Keratinocyte (primary cell): ENCODE measurements around the gene ST8SIA1. TPM values are rescaled to one million over a fixed set of nuclear protein-coding genes. Genes with fewer than 3 reads are reported as not detected.

Source experiments
- DNase-seq: peaks from one replicate; pipeline ENCODE4 v3.0.0-alpha.2; 2011; ENCODE audit warnings: low read depth, missing footprints, low spot score
- FAIRE-seq: peaks from 2 replicates; lab custom pipeline; 2011; peaks lifted over from hg19 to GRCh38; lab: Jason Lieb, UNC
- H2AFZ ChIP-seq: 2 replicates; pipeline ENCODE4 v1.6.0; 2012; ENCODE audit warnings: low read length, control low read depth, inconsistent platforms; ENCODE audit not compliant: control insufficient read depth
- H3K27ac ChIP-seq: 2 replicates; pipeline ENCODE4 v1.5.1; 2011; ENCODE audit warnings: low read length; ENCODE audit not compliant: control insufficient read depth, insufficient read depth
- H3K27me3 ChIP-seq: 3 replicates; pipeline ENCODE4 v1.6.0; 2011; ENCODE audit warnings: low read length; ENCODE audit not compliant: control insufficient read depth, insufficient read depth; ENCODE audit errors: extremely low read depth
- H3K36me3 ChIP-seq, 2 experiments: 2 replicates in 1 of 2; 3 replicates in 1 of 2; pipeline ENCODE4 v1.5.1; 2011; ENCODE audit warnings: low read length in 2 of 2, mild to moderate bottlenecking in 1 of 2; ENCODE audit not compliant: control insufficient read depth in 2 of 2, insufficient read depth in 2 of 2; ENCODE audit errors: extremely low read depth in 1 of 2
- H3K4me1 ChIP-seq: 3 replicates; pipeline ENCODE4 v1.5.1; 2011; ENCODE audit warnings: low read length; ENCODE audit not compliant: control insufficient read depth, insufficient read depth; ENCODE audit errors: extremely low read depth
- H3K4me2 ChIP-seq: 3 replicates; pipeline ENCODE4 v1.6.0; 2011; ENCODE audit warnings: low read depth, low read length; ENCODE audit not compliant: control insufficient read depth, insufficient read depth; ENCODE audit errors: extremely low read depth
- H3K4me3 ChIP-seq, 3 experiments: fragments of 200-600 bp in 1 of 3; sonication (generic) in 1 of 3; 2 replicates in 2 of 3; 3 replicates in 1 of 3; pipeline ENCODE4 v1.5.1; 2011 to 2016; ENCODE audit warnings: low read length in 3 of 3, mild to moderate bottlenecking in 3 of 3, control low read depth in 2 of 3, inconsistent platforms in 1 of 3, low read depth in 1 of 3, mixed read lengths in 1 of 3, mixed run types in 1 of 3, moderate library complexity in 1 of 3; ENCODE audit not compliant: control insufficient read depth in 2 of 3, insufficient read depth in 2 of 3; ENCODE audit errors: extremely low read depth in 1 of 3
- H3K79me2 ChIP-seq: 2 replicates; pipeline ENCODE4 v1.6.0; 2012; ENCODE audit warnings: low read length; ENCODE audit not compliant: control insufficient read depth, insufficient read depth
- H3K9ac ChIP-seq: 3 replicates; pipeline ENCODE4 v1.6.0; 2011; ENCODE audit warnings: low read length; ENCODE audit not compliant: control insufficient read depth, insufficient read depth; ENCODE audit errors: extremely low read depth
- H3K9me1 ChIP-seq: 3 replicates; pipeline ENCODE4 v1.6.0; 2011; ENCODE audit warnings: low read length; ENCODE audit not compliant: control insufficient read depth, insufficient read depth; ENCODE audit errors: extremely low read depth
- H3K9me3 ChIP-seq: 2 replicates; pipeline ENCODE4 v1.5.1; 2012; ENCODE audit warnings: low read depth, low read length; ENCODE audit not compliant: control insufficient read depth
- H4K20me1 ChIP-seq: 3 replicates; pipeline ENCODE4 v1.6.0; 2011; ENCODE audit warnings: low read length; ENCODE audit not compliant: control insufficient read depth, insufficient read depth; ENCODE audit errors: extremely low read depth
- EZH2 ChIP-seq: IDR thresholded peaks from one replicate; pipeline ENCODE4 v1.6.1; 2012; ENCODE audit warnings: inconsistent platforms, mild to moderate bottlenecking, low read length, moderate library complexity
- dilution Hi-C: fragments of 300-500 bp; cut with MboI; formaldehyde crosslinking; loops from one replicate; pipeline ENCODE4 v1.7.0; 2020; ENCODE audit warnings: low sequenced_read_pairs; ENCODE audit not compliant: extremely low pct_ligation_motif_present
- polyA plus RNA-seq, 5 experiments: library from polyadenylated mRNA; depleted of rRNA in 3 of 5; stranded (reverse) in 3 of 5; stranded (forward) in 1 of 5; unstranded in 1 of 5; fragments of >200 nt; gene quantifications; 1 replicate in 1 of 5; 2 replicates in 3 of 5; 3 replicates in 1 of 5; pipeline versions ENCODE4 v1.2.1 to v1.2.3, GENCODE V29; 2011 to 2012; ENCODE audit warnings: missing spikeins in 2 of 5, low read depth in 1 of 5, low replicate concordance in 1 of 5
- TF ChIP-seq, protein P1 (sequence below), 3 experiments: IDR thresholded peaks in 1 of 3; conservative IDR thresholded peaks in 1 of 3; optimal IDR thresholded peaks in 1 of 3; 2 replicates in 2 of 3; 3 replicates in 1 of 3; pipeline versions ENCODE3 to v1.5.1; 2011; ENCODE audit warnings: low read length in 3 of 3, mild to moderate bottlenecking in 3 of 3, moderate library complexity in 2 of 3, control low read depth in 1 of 3, inconsistent platforms in 1 of 3; ENCODE audit not compliant: insufficient read depth in 2 of 3; ENCODE audit errors: extremely low read depth in 1 of 3

The ST8SIA1 gene
- polyA plus RNA-seq, 1 donor (not counting 4 experiments of a cell fraction or from before 2014, with no cell fraction given) = 0.50 TPM

DNA sequence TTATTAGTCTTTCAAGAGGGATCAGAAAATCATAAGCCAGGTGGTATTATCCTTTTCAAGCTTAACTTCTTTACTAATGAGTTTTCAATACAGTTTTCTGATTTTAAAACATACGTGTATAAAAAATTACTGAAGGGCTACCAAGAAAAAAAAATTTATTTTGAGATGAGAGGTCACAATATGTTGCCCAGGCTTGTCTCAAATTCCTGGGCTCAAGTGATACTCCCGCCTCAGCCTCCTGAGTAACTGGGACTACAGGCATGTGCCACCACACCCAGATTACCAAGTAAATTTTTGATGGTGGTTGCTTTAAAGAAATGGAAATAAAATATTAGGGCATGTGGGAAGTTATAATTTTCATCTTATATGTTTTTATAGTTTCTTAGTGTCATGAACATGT, 26.7 kb downstream of the ST8SIA1 start:
- Histone ChIP-seq H3K27ac (peak overlapping the region; percentile 33), H3K27me3 (no peaks in the 10 kb centered on the region), H3K4me1 (peaks cover 5% of the 10 kb centered on the region), H3K4me2 (no peak overlapping the region), H2AFZ (peak overlapping the region; percentile 44), H3K36me3 (no peaks in the 10 kb centered on the region), H4K20me1 (no peaks in the 10 kb centered on the region), H3K79me2 (no peaks in the 10 kb centered on the region), H3K4me3 (no peak overlapping the region), H3K9me1 (no peaks in the 10 kb centered on the region), H3K9ac (no peak overlapping the region), H3K9me3 (no peaks in the 10 kb centered on the region)
- DNase-seq (no peak), FAIRE-seq (no peak)
- TF ChIP-seq, protein P1, sequence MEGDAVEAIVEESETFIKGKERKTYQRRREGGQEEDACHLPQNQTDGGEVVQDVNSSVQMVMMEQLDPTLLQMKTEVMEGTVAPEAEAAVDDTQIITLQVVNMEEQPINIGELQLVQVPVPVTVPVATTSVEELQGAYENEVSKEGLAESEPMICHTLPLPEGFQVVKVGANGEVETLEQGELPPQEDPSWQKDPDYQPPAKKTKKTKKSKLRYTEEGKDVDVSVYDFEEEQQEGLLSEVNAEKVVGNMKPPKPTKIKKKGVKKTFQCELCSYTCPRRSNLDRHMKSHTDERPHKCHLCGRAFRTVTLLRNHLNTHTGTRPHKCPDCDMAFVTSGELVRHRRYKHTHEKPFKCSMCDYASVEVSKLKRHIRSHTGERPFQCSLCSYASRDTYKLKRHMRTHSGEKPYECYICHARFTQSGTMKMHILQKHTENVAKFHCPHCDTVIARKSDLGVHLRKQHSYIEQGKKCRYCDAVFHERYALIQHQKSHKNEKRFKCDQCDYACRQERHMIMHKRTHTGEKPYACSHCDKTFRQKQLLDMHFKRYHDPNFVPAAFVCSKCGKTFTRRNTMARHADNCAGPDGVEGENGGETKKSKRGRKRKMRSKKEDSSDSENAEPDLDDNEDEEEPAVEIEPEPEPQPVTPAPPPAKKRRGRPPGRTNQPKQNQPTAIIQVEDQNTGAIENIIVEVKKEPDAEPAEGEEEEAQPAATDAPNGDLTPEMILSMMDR (optimal IDR thresholded peaks at IDR 0.05 in 1 of 3, IDR thresholded peaks at IDR 0.05 in 1 of 3, conservative IDR thresholded peaks at IDR 0.05 in 1 of 3; ENCODE audit: extremely low read depth in 1 of 3, insufficient read depth in 2 of 3, low read length in 3 of 3) = no peak
- no peak for TF ChIP-seq EZH2
- dilution Hi-C loops = no loop called here

DNA sequence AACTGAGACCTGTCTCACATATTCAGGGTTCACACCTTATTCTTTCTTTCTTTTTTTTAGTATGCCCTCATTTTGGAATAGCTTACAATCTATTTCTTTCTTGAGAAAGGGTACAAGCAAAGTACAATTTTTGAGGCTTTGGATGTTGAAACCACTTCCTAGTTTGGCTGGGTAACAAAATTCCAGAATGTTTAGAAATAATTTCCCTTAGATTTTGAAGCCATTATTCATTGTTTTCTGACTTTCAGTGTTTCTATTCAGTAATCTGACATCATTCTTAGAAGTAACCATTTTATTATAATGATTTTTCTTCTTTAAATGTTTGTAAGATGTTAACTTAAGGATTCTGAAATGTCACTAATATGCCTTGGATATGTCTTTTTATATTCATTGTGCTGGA, 28.2 kb downstream of the ST8SIA1 start:
- Histone ChIP-seq H3K27ac (no peak overlapping the region), H3K4me1 (no peaks in the 10 kb centered on the region)
- FAIRE-seq = no peak

DNA sequence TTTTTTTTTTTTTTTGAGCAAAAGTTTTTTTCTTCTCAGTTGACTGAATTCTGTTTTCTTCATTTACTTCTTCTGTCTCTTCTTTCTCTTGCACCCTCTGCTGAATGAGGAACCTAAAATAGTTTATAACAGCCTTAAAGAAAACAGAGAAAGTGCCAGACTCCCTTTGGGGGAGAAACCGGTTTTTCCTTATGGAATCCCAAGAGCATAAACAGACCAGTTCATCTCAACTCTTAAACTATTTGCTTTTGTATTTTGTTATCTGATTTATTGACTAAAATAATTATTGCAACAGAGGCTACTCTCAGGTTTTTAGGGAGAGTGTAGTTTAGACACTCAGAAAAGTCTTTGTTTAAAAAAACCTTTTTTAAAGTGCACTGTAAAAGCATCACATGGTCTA, 30.2 kb downstream of the ST8SIA1 start:
- Histone ChIP-seq H2AFZ (no peak overlapping the region), H3K27ac (no peak overlapping the region), H3K79me2 (no peaks in the 10 kb centered on the region), H3K9me3 (peaks cover 2% of the 10 kb centered on the region), H3K4me2 (no peak overlapping the region), H3K27me3 (no peaks in the 10 kb centered on the region), H3K9ac (no peak overlapping the region), H3K4me1 (no peaks in the 10 kb centered on the region), H3K36me3 (no peaks in the 10 kb centered on the region), H4K20me1 (no peaks in the 10 kb centered on the region), H3K4me3 (no peak overlapping the region), H3K9me1 (no peaks in the 10 kb centered on the region)
- DNase-seq = no peak
- no peak for FAIRE-seq
- dilution Hi-C loops = no loop called here
- no peak for TF ChIP-seq EZH2
- TF ChIP-seq, protein P1 (optimal IDR thresholded peaks at IDR 0.05 in 1 of 3, IDR thresholded peaks at IDR 0.05 in 1 of 3, conservative IDR thresholded peaks at IDR 0.05 in 1 of 3; ENCODE audit: extremely low read depth in 1 of 3, insufficient read depth in 2 of 3, low read length in 3 of 3) = no peak

More for the DNA sequence above, 28.2 kb downstream of the ST8SIA1 start:
- Histone ChIP-seq H3K79me2 (no peaks in the 10 kb centered on the region), H2AFZ (no peak overlapping the region), H3K4me3 (no peak overlapping the region), H3K27me3 (no peaks in the 10 kb centered on the region), H3K4me2 (no peak overlapping the region), H3K36me3 (no peaks in the 10 kb centered on the region), H3K9ac (no peak overlapping the region), H3K9me1 (no peaks in the 10 kb centered on the region), H4K20me1 (no peaks in the 10 kb centered on the region), H3K9me3 (no peaks in the 10 kb centered on the region)
- no peak for DNase-seq
- dilution Hi-C loops = no loop called here
- no peak for TF ChIP-seq EZH2
